K562 (cell line): ENCODE data around the gene PARD3B. TPM values are rescaled to one million over a fixed set of nuclear protein-coding genes. Genes with fewer than 3 reads are reported as not detected.

ENCODE experiments used
- ATAC-seq: fragments of 200-7000 bp; cut with Tn5 transposase; 3 replicates; pipeline ENCODE4 v1.9.1; 2020; ENCODE audit warnings: moderate library complexity
- BruUV-seq: library from RNA; stranded (reverse); fragments of 400-500 nt; replicated peaks from 2 replicates; lab custom pipeline; 2021; lab: Mats Ljungman, UMichigan
- CTCF ChIA-PET: fragments of 300-600 bp; formaldehyde crosslinking; extraction: SDS; loops from one replicate; lab custom pipeline; 2021; ENCODE audit warnings: low intra/inter-chr PET ratio; lab: Yijun Ruan, JAX
- POLR2A ChIA-PET: fragments of 300-600, 350-650 bp; sonication (Branson Sonifier 250); formaldehyde crosslinking; extraction: SDS; loops from one replicate; lab custom pipeline; 2021; ENCODE audit warnings: antibody characterized with exemption, inconsistent platforms; lab: Yijun Ruan, JAX
- DNase-seq, 4 experiments: peaks; one replicate each; pipeline versions ENCODE4 v3.0.0 to v3.0.0-alpha.2; 2011 to 2018; ENCODE audit warnings: low spot score in 3 of 4, mixed read lengths in 3 of 4; ENCODE audit errors: extremely low read depth in 1 of 4
- FAIRE-seq: peaks from 2 replicates; lab custom pipeline; 2011; peaks lifted over from hg19 to GRCh38; lab: Jason Lieb, UNC
- H2AFZ ChIP-seq: 2 replicates; pipeline ENCODE4 v1.6.0; 2011; ENCODE audit warnings: low read depth, low read length, control low read depth, inconsistent platforms
- H3K27ac ChIP-seq: fragments of 200-600 bp; 3 replicates; pipeline ENCODE4 v1.8.0; 2011; ENCODE audit warnings: low read depth, mild to moderate bottlenecking, control low read depth, inconsistent platforms, low read length, moderate library complexity, mixed read lengths; ENCODE audit errors: extremely low read depth
- H3K27me3 ChIP-seq, 2 experiments: fragments of 300-600 bp in 1 of 2; 2 replicates in 1 of 2; 3 replicates in 1 of 2; pipeline versions ENCODE4 v1.6.0 to v1.8.0; 2011; ENCODE audit warnings: inconsistent platforms in 2 of 2, low read length in 2 of 2, mild to moderate bottlenecking in 1 of 2, mixed read lengths in 1 of 2, moderate library complexity in 1 of 2; ENCODE audit not compliant: control insufficient read depth in 2 of 2, insufficient read depth in 2 of 2
- H3K36me3 ChIP-seq: fragments of 300-600 bp; 3 replicates; pipeline ENCODE4 v1.8.0; 2011; ENCODE audit warnings: mild to moderate bottlenecking, low read length, inconsistent platforms; ENCODE audit not compliant: control insufficient read depth, insufficient read depth
- H3K4me1 ChIP-seq, 2 experiments: fragments of 200-600 bp in 1 of 2; replicated peaks in 1 of 2; 2 replicates in 1 of 2; 3 replicates in 1 of 2; pipeline versions ENCODE4 v1.5.1 to v1.8.0; 2011; ENCODE audit warnings: inconsistent platforms in 2 of 2, low read length in 2 of 2, mild to moderate bottlenecking in 1 of 2, mixed read lengths in 1 of 2, moderate library complexity in 1 of 2; ENCODE audit not compliant: control insufficient read depth in 2 of 2, insufficient read depth in 2 of 2
- H3K4me2 ChIP-seq: 2 replicates; pipeline ENCODE4 v1.6.1; 2011; ENCODE audit warnings: low read length, control low read depth, inconsistent platforms, mixed read lengths; ENCODE audit not compliant: insufficient read depth
- H3K4me3 ChIP-seq: fragments of 200-600 bp; sonication (generic), shearing (Covaris generic); 2 replicates; pipeline ENCODE4 v1.5.1; 2016; ENCODE audit warnings: control low read depth, inconsistent platforms
- H3K79me2 ChIP-seq: fragments of 200-600 bp; 3 replicates; pipeline ENCODE4 v1.8.0; 2011; ENCODE audit warnings: low read length, inconsistent platforms; ENCODE audit not compliant: control insufficient read depth, insufficient read depth
- H3K9ac ChIP-seq, 2 experiments: 2 replicates each; pipeline versions ENCODE4 v1.6.0 to v1.6.1; 2011; ENCODE audit warnings: low read depth in 2 of 2, low read length in 2 of 2, control low read depth in 1 of 2, inconsistent platforms in 1 of 2, mild to moderate bottlenecking in 1 of 2, mixed read lengths in 1 of 2; ENCODE audit not compliant: insufficient read depth in 1 of 2
- H3K9me1 ChIP-seq: one replicate; pipeline ENCODE4 v1.6.0; 2011; ENCODE audit warnings: inconsistent platforms, mild to moderate bottlenecking, low read length, moderate library complexity; ENCODE audit not compliant: control insufficient read depth, insufficient read depth
- H3K9me3 ChIP-seq: replicated peaks from 2 replicates; pipeline ENCODE4 v1.5.1; 2011; ENCODE audit warnings: low read depth, low read length, inconsistent platforms; ENCODE audit not compliant: control insufficient read depth, insufficient read depth
- H4K20me1 ChIP-seq: replicated peaks from 2 replicates; pipeline ENCODE4 v1.6.1; 2011; ENCODE audit warnings: low read length, inconsistent platforms, mixed read lengths; ENCODE audit not compliant: control insufficient read depth, insufficient read depth
- ARID3A ChIP-seq: IDR thresholded peaks from 2 replicates; pipeline ENCODE4 v1.6.1; 2012; ENCODE audit warnings: low read depth, low read length, improper control_type of control experiment, borderline replicate concordance
- BCOR ChIP-seq: fragments of 450-650 bp; IDR thresholded peaks from 2 replicates; pipeline ENCODE4 v1.6.1; 2016
- CHD2 ChIP-seq: IDR thresholded peaks from 2 replicates; pipeline ENCODE4 v1.6.1; 2011; ENCODE audit warnings: low read depth, low read length
- EGR1 ChIP-seq: fragments of 450-650 bp; conservative IDR thresholded peaks from 2 replicates; pipeline ENCODE4 v1.6.1; 2017; ENCODE audit warnings: mild to moderate bottlenecking
- ELF4 ChIP-seq: fragments of 450-650 bp; formaldehyde crosslinking; IDR thresholded peaks from 2 replicates; pipeline ENCODE4 v1.4.0; 2022; ENCODE audit warnings: missing genetic modification characterization
- GTF2B ChIP-seq: IDR thresholded peaks from 2 replicates; pipeline ENCODE4 v1.6.1; 2011; ENCODE audit not compliant: insufficient read length; ENCODE audit errors: extremely low read depth
- HLTF ChIP-seq: fragments of 450-650 bp; IDR thresholded peaks from 2 replicates; pipeline ENCODE4 v1.6.1; 2016
- KDM2B ChIP-seq: fragments of 250-450 bp; sonication (Bioruptor Pico); IDR thresholded peaks from 2 replicates; pipeline ENCODE4 v1.8.0; 2021; ENCODE audit warnings: mild to moderate bottlenecking, moderate library complexity
- MTA3 ChIP-seq: fragments of 450-650 bp; formaldehyde crosslinking; IDR thresholded peaks from 2 replicates; pipeline ENCODE4 v1.6.1; 2017; ENCODE audit warnings: mild to moderate bottlenecking, borderline replicate concordance
- NCOA2 ChIP-seq, 2 experiments: fragments of 450-650 bp; IDR thresholded peaks; 2 replicates each; pipeline ENCODE4 v1.6.1; 2018; ENCODE audit warnings: mild to moderate bottlenecking in 2 of 2, moderate library complexity in 1 of 2; ENCODE audit not compliant: partially characterized antibody in 2 of 2
- NONO ChIP-seq, 2 experiments: fragments of 200-400 bp in 1 of 2; fragments of 450-650 bp in 1 of 2; formaldehyde crosslinking in 1 of 2; IDR thresholded peaks; 2 replicates each; pipeline ENCODE4 v1.6.1; 2017; ENCODE audit warnings: low read depth in 2 of 2, mild to moderate bottlenecking in 2 of 2, moderate library complexity in 2 of 2, low read length in 1 of 2
- PRDM10 ChIP-seq: fragments of 450-650 bp; IDR thresholded peaks from 2 replicates; pipeline ENCODE4 v1.6.1; 2018; ENCODE audit not compliant: partially characterized antibody
- PRMT5 ChIP-seq: sonication (generic); formaldehyde crosslinking; IDR thresholded peaks from 2 replicates; pipeline ENCODE4 v1.5.0; 2020; ENCODE audit warnings: missing genetic modification reagents
- SUPT5H ChIP-seq: fragments of 450-650 bp; IDR thresholded peaks from 2 replicates; pipeline ENCODE4 v1.6.1; 2016
- TEAD1 ChIP-seq, 2 experiments: fragments of 450-650 bp in 1 of 2; sonication (generic) in 1 of 2; formaldehyde crosslinking; IDR thresholded peaks; 2 replicates each; pipeline versions ENCODE4 v1.4.0 to v1.8.0; 2020 to 2022; ENCODE audit warnings: mild to moderate bottlenecking in 2 of 2, missing genetic modification reagents in 1 of 2
- XRCC5 ChIP-seq: fragments of 200-400 bp; formaldehyde crosslinking; IDR thresholded peaks from 2 replicates; pipeline ENCODE4 v1.6.1; 2017; ENCODE audit warnings: low read depth, mild to moderate bottlenecking, low read length
- ZBED1 ChIP-seq: IDR thresholded peaks from 2 replicates; pipeline ENCODE4 v1.6.1; 2014
- ZNF280B ChIP-seq: fragments of 250-450 bp; sonication (Bioruptor Pico); IDR thresholded peaks from 2 replicates; pipeline ENCODE4 v1.5.1; 2021; ENCODE audit warnings: mild to moderate bottlenecking
- WGBS: fragments of 100-300 bp; shearing (Covaris generic); methylation state at CpG from one replicate; pipeline ENCODE4 v1.1.6; 2016; ENCODE audit warnings: low coverage, mixed read lengths; ENCODE audit not compliant: insufficient coverage; ENCODE audit errors: missing lambda C conversion rate; 5-methylcytosine and 5-hydroxymethylcytosine counted together
- in situ Hi-C: fragments of 300-500 bp; cut with MboI; formaldehyde crosslinking; loops from 4 replicates; pipeline ENCODE4 v1.15.0; 2018; ENCODE audit warnings: inconsistent platforms, mixed read lengths
- intact Hi-C: fragments of 100-400 bp; cut with micrococcal nuclease; formaldehyde crosslinking; loops from 2 replicates; pipeline ENCODE4 v1.14.2; 2022
- polyA plus RNA-seq, 8 experiments: library from polyadenylated mRNA; depleted of rRNA in 4 of 8; stranded (reverse) in 5 of 8; unstranded in 3 of 8; fragments of >200 nt; fragmentation: Nextera tagmentation in 2 of 8; fragmentation: Illumina TruSeq in 1 of 8; extraction: Ambion mirVana in 2 of 8; extraction: Trizol in 1 of 8; gene quantifications; 2 replicates each; pipeline versions ENCODE4 v1.2.1 to v1.2.3, GENCODE V29; 2011 to 2014; ENCODE audit warnings: inconsistent platforms in 1 of 8, missing spikeins in 1 of 8
- total RNA-seq, 7 experiments: library from RNA; depleted of rRNA in 6 of 7; stranded (reverse); fragments of >200 nt in 6 of 7; fragmentation: Illumina TruSeq in 2 of 7; extraction: Trizol in 2 of 7; gene quantifications; 2 replicates each; pipeline versions ENCODE4 v1.2.1 to v1.2.3, GENCODE V29; 2011 to 2021; ENCODE audit warnings: low replicate concordance in 1 of 7

PARD3B gene
- total and polyA plus RNA-seq, 9 of the 15 experiments (the other 6 are each of a cell fraction or from before 2014, with no cell fraction given): 0.15 to 3.0 (median 1.1) TPM

DNA sequence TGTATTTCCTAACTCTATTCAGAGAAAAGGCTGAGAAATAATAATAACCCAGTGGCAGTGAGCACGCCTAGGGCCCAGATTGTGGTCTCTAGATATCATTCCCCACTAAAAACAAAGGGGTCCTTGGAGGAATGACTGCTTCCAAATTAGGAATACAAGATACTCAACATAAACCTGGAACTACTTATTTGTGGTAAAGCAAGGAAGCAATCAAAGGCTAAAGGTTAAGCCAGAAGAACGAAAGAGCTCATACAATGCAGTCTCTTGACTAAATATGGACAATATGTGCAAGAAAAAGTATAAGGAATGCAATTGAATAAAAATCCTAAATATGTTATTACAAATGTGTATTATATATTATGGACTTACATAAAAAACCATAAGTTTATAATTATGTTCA is 883.5 kb downstream of the PARD3B start:
- Histone ChIP-seq H3K27ac (no peak overlapping the region), H3K79me2 (no peaks in the 10 kb centered on the region), H3K36me3 (no peaks in the 10 kb centered on the region), H2AFZ (no peak overlapping the region), H3K9me3 (no peaks in the 10 kb centered on the region), H4K20me1 (no peaks in the 10 kb centered on the region), H3K4me3 (no peak overlapping the region), H3K27me3 (no peaks in the 10 kb centered on the region), H3K9ac (no peak overlapping the region), H3K4me1 (no peaks in the 10 kb centered on the region), H3K9me1 (no peaks in the 10 kb centered on the region), H3K4me2 (no peak overlapping the region)
- FAIRE-seq (no peak), ATAC-seq (no peak), DNase-seq (no peak)
- intact Hi-C loops (no loop called here), in situ Hi-C loops (no loop called here)
- CTCF ChIA-PET: no interaction called here
- POLR2A ChIA-PET: interaction anchor here (1.0 kb wide), 1 partner anchor 9 kb away, joined by 3 read pairs; no protein-coding TSS in a partner anchor
- BruUV-seq: no TSS peak
- WGBS: 0% methylated on average over 2 of the region's 2 CpGs
- TF ChIP-seq NCOA2 (IDR thresholded peaks at IDR 0.05; ENCODE audit: partially characterized antibody in 2 of 2) (no peak), CHD2 (no peak), HLTF (no peak), ARID3A (no peak), SUPT5H (no peak), GTF2B (no peak), NONO (IDR thresholded peaks at IDR 0.05; ENCODE audit: low read depth in 2 of 2, low read length in 1 of 2) (no peak), ELF4 (CRISPR knock-in tag) (no peak), ZNF280B (CRISPR knock-in tag) (no peak), TEAD1 (CRISPR knock-in tag; IDR thresholded peaks at IDR 0.05) (no peak), KDM2B (CRISPR knock-in tag) (no peak), MTA3 (no peak), PRMT5 (no peak), PRDM10 (no peak), BCOR (no peak), XRCC5 (no peak), ZBED1 (no peak), EGR1 (no peak)
